ENCODE measurements around the gene CCDC134. TPM values are rescaled to one million over a fixed set of nuclear protein-coding genes. Genes with fewer than 3 reads are reported as not detected.
A peak's percentile ranks its signal among the peaks of the same experiment; 100 is the strongest.

CCDC134 gene
- total and polyA plus RNA-seq, 9 of the 15 experiments (the other 6 are each of a cell fraction or from before 2014, with no cell fraction given): 0.56 to 11.9 (median 5.3) TPM

DNA sequence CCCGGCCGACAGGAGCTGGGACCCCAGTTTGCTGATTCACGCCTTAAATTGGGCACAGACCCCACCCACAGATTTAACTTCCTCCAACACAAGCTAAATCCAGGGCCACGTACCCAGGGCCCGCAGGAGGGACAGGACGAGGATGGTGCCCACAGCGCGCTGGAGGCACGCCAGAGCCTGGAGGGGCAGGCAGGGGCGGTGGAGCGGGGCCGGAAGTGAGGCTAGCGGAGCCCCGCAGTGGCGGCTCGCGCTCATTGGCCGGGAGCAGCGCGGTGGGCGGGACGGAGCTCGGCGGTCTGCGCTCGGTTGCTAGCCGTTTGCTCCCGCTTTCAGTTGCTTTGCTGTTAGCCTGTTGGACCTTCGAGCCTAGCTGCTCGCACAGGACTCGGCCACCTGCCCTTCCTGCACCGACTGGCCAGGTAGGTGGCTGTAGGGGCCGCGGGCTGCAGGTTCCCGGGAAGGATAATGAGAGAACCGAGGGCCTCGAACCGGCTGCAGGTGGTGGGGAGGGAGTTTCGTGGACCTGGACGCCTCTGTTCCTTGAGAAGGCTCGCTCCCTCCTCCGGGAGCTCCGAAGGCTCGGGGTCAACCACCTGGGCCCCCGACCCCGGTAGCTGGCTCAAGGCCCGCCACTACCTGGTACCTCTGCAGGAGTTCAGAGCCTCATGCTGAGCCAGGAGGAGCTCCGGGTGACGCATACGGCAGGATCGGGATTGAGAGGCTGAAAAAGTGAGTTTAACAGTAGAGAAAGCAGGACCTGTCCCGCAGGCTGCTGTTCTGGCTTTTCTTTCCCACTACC, at the start of gene CCDC134 (continued):
- TF ChIP-seq, protein P1, sequence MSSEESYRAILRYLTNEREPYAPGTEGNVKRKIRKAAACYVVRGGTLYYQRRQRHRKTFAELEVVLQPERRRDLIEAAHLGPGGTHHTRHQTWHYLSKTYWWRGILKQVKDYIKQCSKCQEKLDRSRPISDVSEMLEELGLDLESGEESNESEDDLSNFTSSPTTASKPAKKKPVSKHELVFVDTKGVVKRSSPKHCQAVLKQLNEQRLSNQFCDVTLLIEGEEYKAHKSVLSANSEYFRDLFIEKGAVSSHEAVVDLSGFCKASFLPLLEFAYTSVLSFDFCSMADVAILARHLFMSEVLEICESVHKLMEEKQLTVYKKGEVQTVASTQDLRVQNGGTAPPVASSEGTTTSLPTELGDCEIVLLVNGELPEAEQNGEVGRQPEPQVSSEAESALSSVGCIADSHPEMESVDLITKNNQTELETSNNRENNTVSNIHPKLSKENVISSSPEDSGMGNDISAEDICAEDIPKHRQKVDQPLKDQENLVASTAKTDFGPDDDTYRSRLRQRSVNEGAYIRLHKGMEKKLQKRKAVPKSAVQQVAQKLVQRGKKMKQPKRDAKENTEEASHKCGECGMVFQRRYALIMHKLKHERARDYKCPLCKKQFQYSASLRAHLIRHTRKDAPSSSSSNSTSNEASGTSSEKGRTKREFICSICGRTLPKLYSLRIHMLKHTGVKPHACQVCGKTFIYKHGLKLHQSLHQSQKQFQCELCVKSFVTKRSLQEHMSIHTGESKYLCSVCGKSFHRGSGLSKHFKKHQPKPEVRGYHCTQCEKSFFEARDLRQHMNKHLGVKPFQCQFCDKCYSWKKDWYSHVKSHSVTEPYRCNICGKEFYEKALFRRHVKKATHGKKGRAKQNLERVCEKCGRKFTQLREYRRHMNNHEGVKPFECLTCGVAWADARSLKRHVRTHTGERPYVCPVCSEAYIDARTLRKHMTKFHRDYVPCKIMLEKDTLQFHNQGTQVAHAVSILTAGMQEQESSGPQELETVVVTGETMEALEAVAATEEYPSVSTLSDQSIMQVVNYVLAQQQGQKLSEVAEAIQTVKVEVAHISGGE (CRISPR knock-in tag; IDR thresholded peaks at IDR 0.05): peak in 1 of 3 experiments; percentile 51; a peak in 1 of 6 replicates
- TF ChIP-seq, protein P2, sequence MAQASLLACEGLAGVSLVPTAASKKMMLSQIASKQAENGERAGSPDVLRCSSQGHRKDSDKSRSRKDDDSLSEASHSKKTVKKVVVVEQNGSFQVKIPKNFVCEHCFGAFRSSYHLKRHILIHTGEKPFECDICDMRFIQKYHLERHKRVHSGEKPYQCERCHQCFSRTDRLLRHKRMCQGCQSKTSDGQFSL (CRISPR knock-in tag; IDR thresholded peaks at IDR 0.05): no peak
- TF ChIP-seq, protein P2 (tag; IDR thresholded peaks at IDR 0.05): no peak
- no peak; the same call in 1 of the 2 replicates for TF ChIP-seq TEAD4 (IDR thresholded peaks at IDR 0.05; ENCODE audit: low read length)
- no peak for TF ChIP-seq TEAD4 (CRISPR knock-in tag; IDR thresholded peaks at IDR 0.05; ENCODE audit: borderline replicate concordance)
- TF ChIP-seq, protein P3, sequence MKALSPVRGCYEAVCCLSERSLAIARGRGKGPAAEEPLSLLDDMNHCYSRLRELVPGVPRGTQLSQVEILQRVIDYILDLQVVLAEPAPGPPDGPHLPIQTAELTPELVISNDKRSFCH (CRISPR knock-in tag; IDR thresholded peaks at IDR 0.05): no peak
- TF ChIP-seq, protein P3 (tag; IDR thresholded peaks at IDR 0.05): no peak
- TF ChIP-seq, protein P4, sequence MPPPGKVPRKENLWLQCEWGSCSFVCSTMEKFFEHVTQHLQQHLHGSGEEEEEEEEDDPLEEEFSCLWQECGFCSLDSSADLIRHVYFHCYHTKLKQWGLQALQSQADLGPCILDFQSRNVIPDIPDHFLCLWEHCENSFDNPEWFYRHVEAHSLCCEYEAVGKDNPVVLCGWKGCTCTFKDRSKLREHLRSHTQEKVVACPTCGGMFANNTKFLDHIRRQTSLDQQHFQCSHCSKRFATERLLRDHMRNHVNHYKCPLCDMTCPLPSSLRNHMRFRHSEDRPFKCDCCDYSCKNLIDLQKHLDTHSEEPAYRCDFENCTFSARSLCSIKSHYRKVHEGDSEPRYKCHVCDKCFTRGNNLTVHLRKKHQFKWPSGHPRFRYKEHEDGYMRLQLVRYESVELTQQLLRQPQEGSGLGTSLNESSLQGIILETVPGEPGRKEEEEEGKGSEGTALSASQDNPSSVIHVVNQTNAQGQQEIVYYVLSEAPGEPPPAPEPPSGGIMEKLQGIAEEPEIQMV (tag; conservative IDR thresholded peaks at IDR 0.05; ENCODE audit: low read depth): no peak
- no peak for TF ChIP-seq HMG20A (CRISPR knock-in tag; conservative IDR thresholded peaks at IDR 0.05)
- no peak for TF ChIP-seq MCM3 (IDR thresholded peaks at IDR 0.05)
- TF ChIP-seq NEUROD1 (IDR thresholded peaks at IDR 0.05; ENCODE audit: borderline replicate concordance, low read depth, low read length, partially characterized antibody): no peak
- no peak for TF ChIP-seq FOXM1 (IDR thresholded peaks at IDR 0.05; ENCODE audit: low read depth)
- TF ChIP-seq FOXM1 (CRISPR knock-in tag; IDR thresholded peaks at IDR 0.05; ENCODE audit: low read depth): no peak
- no peak for TF ChIP-seq ZFP1 (CRISPR knock-in tag; IDR thresholded peaks at IDR 0.05)
- TF ChIP-seq ZNF444 (CRISPR knock-in tag; IDR thresholded peaks at IDR 0.05): no peak
- peak; percentile 66 for TF ChIP-seq ETV1 (tag; conservative IDR thresholded peaks at IDR 0.05; ENCODE audit: low read depth)
- no peak for TF ChIP-seq JUN (IDR thresholded peaks at IDR 0.05; ENCODE audit: borderline replicate concordance, low read depth, low read length)
- TF ChIP-seq JUN (CRISPR knock-in tag; IDR thresholded peaks at IDR 0.05; ENCODE audit: borderline replicate concordance): no peak
- TF ChIP-seq MTA3 (IDR thresholded peaks at IDR 0.05; ENCODE audit: borderline replicate concordance): peak; percentile 62; the same call in 1 of the 2 replicates
- TF ChIP-seq FOXA3 (CRISPR knock-in tag; conservative IDR thresholded peaks at IDR 0.05 in 1 of 2, IDR thresholded peaks at IDR 0.05 in 1 of 2): no peak
- TF ChIP-seq LCOR (CRISPR knock-in tag; IDR thresholded peaks at IDR 0.05): peak; percentile 42; the same call in 1 of the 2 replicates

Measured in K562 (cell line).